Measurements from ENCODE around the gene NPC2. TPM values are rescaled to one million over a fixed set of nuclear protein-coding genes. Genes with fewer than 3 reads are reported as not detected.

The NPC2 gene
- polyA plus RNA-seq, 1 donor from 2014 or later: 46.8 TPM

DNA sequence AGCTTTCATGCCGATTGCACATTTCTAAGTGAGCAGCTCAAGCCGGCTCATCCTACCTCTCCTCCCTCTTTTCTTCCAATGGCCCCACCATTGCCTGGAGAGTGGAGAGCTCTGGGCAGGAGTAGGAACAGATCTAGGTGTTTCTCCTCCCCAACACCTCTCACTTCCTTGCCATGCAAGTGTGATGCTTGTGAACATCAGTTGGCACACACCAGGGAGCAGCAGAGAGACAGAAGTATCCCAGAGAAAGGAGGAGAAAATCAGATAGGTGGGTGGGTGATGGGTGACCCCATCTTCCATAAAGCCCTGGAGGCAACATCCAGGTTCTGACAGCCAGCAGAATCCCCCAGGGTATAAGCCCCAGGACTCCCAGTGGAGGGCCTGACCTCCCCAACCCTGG is 27.8 kb downstream of the NPC2 start:
- H3K27me3 ChIP-seq (ENCODE audit: insufficient read depth, low read depth, low read length): no peaks in the 10 kb centered on the region
- no peak overlapping the region for H3K9ac ChIP-seq (ENCODE audit: low read length)
- TF ChIP-seq EP300 (conservative IDR thresholded peaks at IDR 0.05; ENCODE audit: poor library complexity, severe bottlenecking): no peak
- no peak for TF ChIP-seq EZH2 (IDR thresholded peaks at IDR 0.05; ENCODE audit: borderline replicate concordance, insufficient read depth, low read length, poor library complexity, severe bottlenecking)
- TF ChIP-seq RAD21 (conservative IDR thresholded peaks at IDR 0.05): no peak
- no peak for TF ChIP-seq MXI1 (conservative IDR thresholded peaks at IDR 0.05; ENCODE audit: poor library complexity, severe bottlenecking)
- no peak for TF ChIP-seq TAF1 (IDR thresholded peaks at IDR 0.05; ENCODE audit: low read depth)
- no peak for TF ChIP-seq POLR2AphosphoS5 (IDR thresholded peaks at IDR 0.05)
- TF ChIP-seq SMC3 (conservative IDR thresholded peaks at IDR 0.05; ENCODE audit: poor library complexity): no peak
- TF ChIP-seq, protein P1, sequence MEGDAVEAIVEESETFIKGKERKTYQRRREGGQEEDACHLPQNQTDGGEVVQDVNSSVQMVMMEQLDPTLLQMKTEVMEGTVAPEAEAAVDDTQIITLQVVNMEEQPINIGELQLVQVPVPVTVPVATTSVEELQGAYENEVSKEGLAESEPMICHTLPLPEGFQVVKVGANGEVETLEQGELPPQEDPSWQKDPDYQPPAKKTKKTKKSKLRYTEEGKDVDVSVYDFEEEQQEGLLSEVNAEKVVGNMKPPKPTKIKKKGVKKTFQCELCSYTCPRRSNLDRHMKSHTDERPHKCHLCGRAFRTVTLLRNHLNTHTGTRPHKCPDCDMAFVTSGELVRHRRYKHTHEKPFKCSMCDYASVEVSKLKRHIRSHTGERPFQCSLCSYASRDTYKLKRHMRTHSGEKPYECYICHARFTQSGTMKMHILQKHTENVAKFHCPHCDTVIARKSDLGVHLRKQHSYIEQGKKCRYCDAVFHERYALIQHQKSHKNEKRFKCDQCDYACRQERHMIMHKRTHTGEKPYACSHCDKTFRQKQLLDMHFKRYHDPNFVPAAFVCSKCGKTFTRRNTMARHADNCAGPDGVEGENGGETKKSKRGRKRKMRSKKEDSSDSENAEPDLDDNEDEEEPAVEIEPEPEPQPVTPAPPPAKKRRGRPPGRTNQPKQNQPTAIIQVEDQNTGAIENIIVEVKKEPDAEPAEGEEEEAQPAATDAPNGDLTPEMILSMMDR (IDR thresholded peaks at IDR 0.05; ENCODE audit: poor library complexity, severe bottlenecking): no peak
- no peak for TF ChIP-seq REST (IDR thresholded peaks at IDR 0.05; ENCODE audit: borderline replicate concordance)
- no peaks in the 10 kb centered on the region for H3K9me3 ChIP-seq (ENCODE audit: low read length)
- H3K4me3 ChIP-seq (ENCODE audit: low read length): no peak overlapping the region
- H4K20me1 ChIP-seq (ENCODE audit: insufficient read depth): no peaks in the 10 kb centered on the region
- H2AFZ ChIP-seq (ENCODE audit: low read depth, low read length): no peak overlapping the region
- no peaks in the 10 kb centered on the region for H3K9me2 ChIP-seq (ENCODE audit: insufficient read depth, low read length)
- H3K4me2 ChIP-seq (ENCODE audit: low read length): no peak overlapping the region
- no peak overlapping the region for H3K27ac ChIP-seq (ENCODE audit: low read length)
- H3K36me3 ChIP-seq (ENCODE audit: insufficient read depth, low read length): no peaks in the 10 kb centered on the region
- H3F3A ChIP-seq (ENCODE audit: insufficient read depth, low read length, poor library complexity, severe bottlenecking): no peaks in the 10 kb centered on the region
- no peaks in the 10 kb centered on the region for H3K79me2 ChIP-seq (replicated peaks; ENCODE audit: insufficient read depth, low read length)

- Histone ChIP-seq H3K9ac (ENCODE audit: low read length) (no peak overlapping the region), H2AFZ (ENCODE audit: low read depth, low read length) (no peak overlapping the region), H3K9me2 (ENCODE audit: insufficient read depth, low read length) (no peaks in the 10 kb centered on the region), H3K27me3 (ENCODE audit: insufficient read depth, low read depth, low read length) (no peaks in the 10 kb centered on the region), H3K4me2 (ENCODE audit: low read length) (no peak overlapping the region), H3F3A (ENCODE audit: insufficient read depth, low read length, poor library complexity, severe bottlenecking) (no peaks in the 10 kb centered on the region), H3K79me2 (replicated peaks; ENCODE audit: insufficient read depth, low read length) (no peaks in the 10 kb centered on the region), H3K27ac (ENCODE audit: low read length) (no peak overlapping the region), H3K36me3 (ENCODE audit: insufficient read depth, low read length) (no peaks in the 10 kb centered on the region), H3K9me3 (ENCODE audit: low read length) (no peaks in the 10 kb centered on the region), H4K20me1 (ENCODE audit: insufficient read depth) (no peaks in the 10 kb centered on the region), H3K4me3 (ENCODE audit: low read length) (no peak overlapping the region)
- TF ChIP-seq, protein P1 (IDR thresholded peaks at IDR 0.05; ENCODE audit: poor library complexity, severe bottlenecking): no peak
- no peak for TF ChIP-seq REST (IDR thresholded peaks at IDR 0.05; ENCODE audit: borderline replicate concordance)
- TF ChIP-seq EP300 (conservative IDR thresholded peaks at IDR 0.05; ENCODE audit: poor library complexity, severe bottlenecking): no peak
- no peak for TF ChIP-seq MXI1 (conservative IDR thresholded peaks at IDR 0.05; ENCODE audit: poor library complexity, severe bottlenecking)
- TF ChIP-seq EZH2 (IDR thresholded peaks at IDR 0.05; ENCODE audit: borderline replicate concordance, insufficient read depth, low read length, poor library complexity, severe bottlenecking): no peak
- TF ChIP-seq TAF1 (IDR thresholded peaks at IDR 0.05; ENCODE audit: low read depth): no peak
- TF ChIP-seq SMC3 (conservative IDR thresholded peaks at IDR 0.05; ENCODE audit: poor library complexity): no peak
- no peak for TF ChIP-seq RAD21 (conservative IDR thresholded peaks at IDR 0.05)
- TF ChIP-seq POLR2AphosphoS5 (IDR thresholded peaks at IDR 0.05): no peak
Observed at GRCh38 chr14:74464785-74465184, 28.3 kb downstream of the NPC2 start.

All from neural cell (in vitro differentiated cells).